NOMO-1 treated with DMSO at 0.1 percent for 48 hours (cell line): Measurements from ENCODE around the gene FAM181B.

Experiments
- DNase-seq: peaks from one replicate; lab custom pipeline; 2025; ENCODE audit not compliant: unreplicated experiment; lab: John Stamatoyannopoulos, UW

FAM181B gene

DNA sequence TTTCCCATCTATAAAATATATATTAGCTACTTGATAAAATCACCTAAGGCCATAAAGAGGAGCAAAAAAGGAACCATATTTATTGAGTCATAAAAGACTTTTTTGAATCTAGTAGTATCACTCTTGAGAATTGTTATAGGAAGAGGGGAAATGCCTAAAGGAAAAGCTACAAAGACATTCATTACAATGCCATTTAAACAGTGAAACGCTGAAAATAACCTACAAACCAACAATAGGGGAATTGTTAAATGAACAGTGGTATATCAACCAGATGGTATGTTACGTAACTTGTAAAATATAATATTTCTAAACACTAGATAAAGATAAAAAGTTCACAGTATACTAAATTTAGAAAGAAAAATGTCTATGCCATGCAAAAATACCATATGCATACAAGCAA is 47.5 kb downstream of the FAM181B start:
- no peak for DNase-seq

DNA sequence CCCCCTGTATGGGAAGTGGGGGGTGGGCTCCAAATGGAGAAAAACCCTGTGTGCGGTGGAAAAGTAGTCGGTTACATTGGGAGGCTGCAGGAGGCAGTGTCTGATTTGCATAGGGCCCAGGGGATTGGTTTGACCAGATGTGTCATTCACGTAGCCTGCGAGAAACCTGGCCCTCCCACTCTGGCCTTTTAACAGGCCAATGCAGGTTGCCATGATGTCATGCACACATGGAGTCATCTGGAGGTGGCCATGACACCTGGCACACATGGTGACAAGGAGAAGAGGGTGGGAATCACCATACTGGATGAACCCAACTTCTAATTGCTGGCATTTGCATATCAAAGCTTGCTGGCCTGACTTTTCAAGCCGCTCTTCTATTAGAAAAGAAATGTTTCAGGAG is 50.6 kb downstream of the FAM181B start:
- DNase-seq, result no peak

DNA sequence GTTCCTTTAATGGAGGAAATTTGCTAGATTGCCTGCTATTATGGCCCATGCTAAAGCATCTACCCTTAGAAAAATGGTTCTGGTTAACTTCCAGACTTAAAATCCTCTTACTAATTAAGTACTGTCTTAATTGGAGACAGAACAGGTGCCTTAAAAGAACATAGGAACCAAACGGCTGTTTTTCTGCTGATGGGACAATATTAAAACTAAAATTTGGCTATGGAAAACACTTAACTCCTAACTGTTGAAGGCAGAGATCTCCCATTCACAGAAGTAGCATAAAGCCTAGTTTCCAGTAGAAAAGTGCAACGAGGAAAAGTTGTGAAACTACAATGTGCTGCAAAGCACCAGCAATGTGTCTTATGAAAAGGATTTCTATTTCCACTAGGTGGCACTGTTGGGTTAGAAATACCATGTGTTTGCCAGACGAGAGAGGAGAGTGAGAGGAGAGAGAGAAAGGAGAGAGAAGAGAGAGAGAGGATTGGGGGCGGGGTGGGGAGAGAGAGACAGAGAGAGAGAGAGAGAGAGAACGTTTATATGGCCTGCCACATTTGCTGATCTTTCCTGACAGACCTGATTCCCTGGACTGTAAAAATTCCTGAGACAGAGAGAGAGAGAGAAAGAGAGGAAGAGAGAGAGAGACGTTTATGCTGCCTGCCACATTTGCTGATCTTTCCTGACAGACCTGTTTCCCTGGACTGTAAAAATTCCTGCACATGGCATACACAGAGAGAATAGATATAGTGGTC is 51.5 kb downstream of the FAM181B start:
- peak; percentile 60 for DNase-seq

DNA sequence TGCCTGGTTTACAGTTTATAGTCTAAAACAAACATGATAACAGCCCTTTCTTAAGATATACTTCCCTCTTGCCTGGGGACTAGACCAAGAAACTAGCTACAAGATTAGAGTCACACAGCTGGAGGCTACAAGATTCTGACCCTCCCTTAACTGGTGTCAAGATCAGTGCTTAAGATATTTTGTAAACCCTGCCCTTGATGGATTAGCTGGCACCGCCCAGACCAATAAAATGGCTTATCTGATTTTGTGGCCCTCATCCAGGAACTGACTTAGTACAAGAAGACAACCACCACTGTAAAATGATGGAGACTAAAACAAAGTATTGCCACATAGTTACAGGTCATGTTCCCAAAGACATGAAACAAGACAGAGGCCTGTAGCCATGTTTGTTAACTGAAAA is 53.4 kb downstream of the FAM181B start:
- no peak for DNase-seq
